HepG2 (cell line): ENCODE results near the gene FERMT2. TPM values are rescaled to one million over a fixed set of nuclear protein-coding genes. Genes with fewer than 3 reads are reported as not detected.

Source experiments
- AGO2 ChIP-seq: fragments of 200-400 bp; formaldehyde crosslinking; optimal IDR thresholded peaks from 2 replicates; pipeline ENCODE3; 2017; ENCODE audit warnings: mild to moderate bottlenecking, low read depth, low read length, moderate library complexity
- CENPT ChIP-seq: sonication (generic); formaldehyde crosslinking; IDR thresholded peaks from 2 replicates; pipeline ENCODE4 v1.8.0; 2022; ENCODE audit warnings: low read depth, mild to moderate bottlenecking, moderate library complexity, missing genetic modification reagents
- ETV6 ChIP-seq: sonication (generic); formaldehyde crosslinking; conservative IDR thresholded peaks from 2 replicates; pipeline ENCODE4 v1.4.0; 2020; ENCODE audit warnings: missing genetic modification reagents
- KLF15 ChIP-seq: sonication (generic); formaldehyde crosslinking; IDR thresholded peaks from 2 replicates; pipeline ENCODE4 v1.8.1; 2023; ENCODE audit warnings: borderline replicate concordance, mild to moderate bottlenecking, inconsistent platforms, missing genetic modification reagents, mixed read lengths
- MYPOP ChIP-seq: sonication (generic); formaldehyde crosslinking; IDR thresholded peaks from 2 replicates; pipeline ENCODE4 v1.8.1; 2023; ENCODE audit warnings: mild to moderate bottlenecking, moderate library complexity, missing genetic modification reagents
- NFE2 ChIP-seq: sonication (generic); formaldehyde crosslinking; IDR thresholded peaks from 2 replicates; pipeline ENCODE4 v1.4.0; 2020; ENCODE audit warnings: missing genetic modification reagents
- RORA ChIP-seq: sonication (generic); formaldehyde crosslinking; IDR thresholded peaks from 2 replicates; pipeline ENCODE4 v1.5.0; 2020; ENCODE audit warnings: mild to moderate bottlenecking, missing genetic modification reagents, moderate library complexity
- SMARCE1 ChIP-seq: fragments of 450-650 bp; IDR thresholded peaks from 2 replicates; pipeline ENCODE4 v1.6.1; 2017; ENCODE audit warnings: borderline replicate concordance
- SP2 ChIP-seq: sonication (generic); formaldehyde crosslinking; IDR thresholded peaks from 2 replicates; pipeline ENCODE4 v1.5.1; 2020; ENCODE audit warnings: mild to moderate bottlenecking, missing genetic modification reagents
- ZBTB2 ChIP-seq: sonication (generic); formaldehyde crosslinking; IDR thresholded peaks from 2 replicates; pipeline ENCODE4 v1.8.0; 2022; ENCODE audit warnings: low read depth, missing genetic modification reagents
- ZNF547 ChIP-seq: sonication (generic); formaldehyde crosslinking; IDR thresholded peaks from 2 replicates; pipeline ENCODE4 v1.5.1; 2020; ENCODE audit warnings: mild to moderate bottlenecking, missing genetic modification reagents
- ZNF792 ChIP-seq: IDR thresholded peaks from 2 replicates; pipeline ENCODE4 v1.6.1; 2016
- ZSCAN12 ChIP-seq: sonication (generic); formaldehyde crosslinking; IDR thresholded peaks from 2 replicates; pipeline ENCODE4 v1.9.0; 2021; ENCODE audit warnings: mild to moderate bottlenecking, missing genetic modification reagents
- polyA plus RNA-seq, 8 experiments: library from polyadenylated mRNA; depleted of rRNA in 3 of 8; stranded (reverse) in 7 of 8; unstranded in 1 of 8; fragments of >200 nt; fragmentation: Illumina TruSeq in 4 of 8; extraction: Trizol in 4 of 8; gene quantifications; 2 replicates each; pipeline versions ENCODE4 v1.2.1 to v1.2.3, GENCODE V29; 2011 to 2016; ENCODE audit warnings: low read depth in 4 of 8, missing spikeins in 1 of 8, mixed read lengths in 1 of 8; ENCODE audit not compliant: insufficient read depth in 1 of 8
- total RNA-seq, 5 experiments: library from RNA; depleted of rRNA; stranded (reverse); fragments of >200 nt; fragmentation: Illumina TruSeq; extraction: Trizol; gene quantifications; 2 replicates each; pipeline ENCODE4 v1.2.3, GENCODE V29; 2016; ENCODE audit warnings: low read depth in 1 of 5
- TF ChIP-seq, protein P1 (sequence below): sonication (generic); formaldehyde crosslinking; IDR thresholded peaks from 2 replicates; pipeline ENCODE4 v1.4.0; 2020; ENCODE audit warnings: missing genetic modification reagents
- TF ChIP-seq, protein P2 (sequence below): sonication (generic); formaldehyde crosslinking; conservative IDR thresholded peaks from 2 replicates; pipeline ENCODE4 v1.5.0; 2020; ENCODE audit warnings: missing genetic modification reagents
- TF ChIP-seq, protein P3 (sequence below): sonication (generic); formaldehyde crosslinking; IDR thresholded peaks from 2 replicates; pipeline ENCODE4 v1.5.1; 2020; ENCODE audit warnings: missing genetic modification reagents, mild to moderate bottlenecking, borderline replicate concordance
- TF ChIP-seq, protein P4 (sequence below): sonication (generic); formaldehyde crosslinking; IDR thresholded peaks from 2 replicates; pipeline ENCODE4 v1.5.1; 2020; ENCODE audit warnings: missing genetic modification reagents, mild to moderate bottlenecking, borderline replicate concordance

Gene FERMT2
- total and polyA plus RNA-seq, 2 of the 13 experiments (the other 11 are each of a cell fraction or from before 2014, with no cell fraction given): 36.2 to 60.4 TPM

DNA sequence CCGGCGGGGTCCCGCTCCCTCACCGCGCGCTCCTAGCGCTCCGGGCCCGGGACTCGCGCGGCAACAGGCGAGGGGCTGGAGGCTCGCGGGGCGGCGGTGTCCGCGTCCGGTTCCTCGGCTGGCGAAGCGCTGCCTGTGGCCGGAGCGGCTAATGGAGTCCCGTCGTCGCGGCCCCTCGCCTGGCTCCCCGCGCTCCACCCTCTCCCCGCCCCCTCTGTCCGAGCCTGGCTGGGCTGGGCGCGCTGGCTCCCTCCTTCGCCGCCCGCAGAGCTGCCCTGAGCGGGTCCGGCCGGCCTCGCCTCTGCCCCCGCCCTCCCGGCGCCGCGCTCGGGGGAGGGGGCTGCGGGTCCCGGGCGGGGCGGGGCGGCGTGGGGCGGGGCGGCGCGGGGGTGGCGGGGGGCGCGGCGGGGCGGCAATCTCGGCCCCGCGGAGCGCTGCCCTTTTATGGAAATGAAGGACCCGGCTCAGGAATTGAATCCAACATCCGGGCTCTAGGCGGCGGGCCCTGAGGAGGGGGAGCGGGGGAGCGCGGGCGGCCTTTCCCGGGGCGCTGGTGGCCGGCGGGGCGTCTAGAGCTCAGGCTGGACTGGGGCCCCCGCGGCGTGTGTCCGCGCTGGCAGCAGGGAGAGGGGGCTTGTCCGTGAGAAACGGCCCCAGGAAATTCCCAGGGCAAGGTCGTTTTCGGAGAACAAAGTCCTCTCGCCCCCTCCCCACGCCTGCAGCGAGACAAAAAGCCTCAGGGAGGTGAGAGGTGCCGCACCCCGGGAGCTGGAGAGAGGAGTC, at the start of gene FERMT2 (continued):
- no peak for TF ChIP-seq MYPOP (CRISPR knock-in tag)
- TF ChIP-seq ZNF547: peak; percentile 71; the same call in 1 of the 2 replicates
- no peak for TF ChIP-seq AGO2
- TF ChIP-seq SP2 (CRISPR knock-in tag): no peak
- no peak for TF ChIP-seq NFE2 (CRISPR knock-in tag)
- no peak for TF ChIP-seq RORA (CRISPR knock-in tag)
- TF ChIP-seq, protein P1, sequence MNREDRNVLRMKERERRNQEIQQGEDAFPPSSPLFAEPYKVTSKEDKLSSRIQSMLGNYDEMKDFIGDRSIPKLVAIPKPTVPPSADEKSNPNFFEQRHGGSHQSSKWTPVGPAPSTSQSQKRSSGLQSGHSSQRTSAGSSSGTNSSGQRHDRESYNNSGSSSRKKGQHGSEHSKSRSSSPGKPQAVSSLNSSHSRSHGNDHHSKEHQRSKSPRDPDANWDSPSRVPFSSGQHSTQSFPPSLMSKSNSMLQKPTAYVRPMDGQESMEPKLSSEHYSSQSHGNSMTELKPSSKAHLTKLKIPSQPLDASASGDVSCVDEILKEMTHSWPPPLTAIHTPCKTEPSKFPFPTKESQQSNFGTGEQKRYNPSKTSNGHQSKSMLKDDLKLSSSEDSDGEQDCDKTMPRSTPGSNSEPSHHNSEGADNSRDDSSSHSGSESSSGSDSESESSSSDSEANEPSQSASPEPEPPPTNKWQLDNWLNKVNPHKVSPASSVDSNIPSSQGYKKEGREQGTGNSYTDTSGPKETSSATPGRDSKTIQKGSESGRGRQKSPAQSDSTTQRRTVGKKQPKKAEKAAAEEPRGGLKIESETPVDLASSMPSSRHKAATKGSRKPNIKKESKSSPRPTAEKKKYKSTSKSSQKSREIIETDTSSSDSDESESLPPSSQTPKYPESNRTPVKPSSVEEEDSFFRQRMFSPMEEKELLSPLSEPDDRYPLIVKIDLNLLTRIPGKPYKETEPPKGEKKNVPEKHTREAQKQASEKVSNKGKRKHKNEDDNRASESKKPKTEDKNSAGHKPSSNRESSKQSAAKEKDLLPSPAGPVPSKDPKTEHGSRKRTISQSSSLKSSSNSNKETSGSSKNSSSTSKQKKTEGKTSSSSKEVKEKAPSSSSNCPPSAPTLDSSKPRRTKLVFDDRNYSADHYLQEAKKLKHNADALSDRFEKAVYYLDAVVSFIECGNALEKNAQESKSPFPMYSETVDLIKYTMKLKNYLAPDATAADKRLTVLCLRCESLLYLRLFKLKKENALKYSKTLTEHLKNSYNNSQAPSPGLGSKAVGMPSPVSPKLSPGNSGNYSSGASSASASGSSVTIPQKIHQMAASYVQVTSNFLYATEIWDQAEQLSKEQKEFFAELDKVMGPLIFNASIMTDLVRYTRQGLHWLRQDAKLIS (CRISPR knock-in tag): no peak
- TF ChIP-seq, protein P2, sequence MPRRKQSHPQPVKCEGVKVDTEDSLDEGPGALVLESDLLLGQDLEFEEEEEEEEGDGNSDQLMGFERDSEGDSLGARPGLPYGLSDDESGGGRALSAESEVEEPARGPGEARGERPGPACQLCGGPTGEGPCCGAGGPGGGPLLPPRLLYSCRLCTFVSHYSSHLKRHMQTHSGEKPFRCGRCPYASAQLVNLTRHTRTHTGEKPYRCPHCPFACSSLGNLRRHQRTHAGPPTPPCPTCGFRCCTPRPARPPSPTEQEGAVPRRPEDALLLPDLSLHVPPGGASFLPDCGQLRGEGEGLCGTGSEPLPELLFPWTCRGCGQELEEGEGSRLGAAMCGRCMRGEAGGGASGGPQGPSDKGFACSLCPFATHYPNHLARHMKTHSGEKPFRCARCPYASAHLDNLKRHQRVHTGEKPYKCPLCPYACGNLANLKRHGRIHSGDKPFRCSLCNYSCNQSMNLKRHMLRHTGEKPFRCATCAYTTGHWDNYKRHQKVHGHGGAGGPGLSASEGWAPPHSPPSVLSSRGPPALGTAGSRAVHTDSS (CRISPR knock-in tag): no peak
- TF ChIP-seq ZSCAN12: no peak
- no peak for TF ChIP-seq SMARCE1
- no peak for TF ChIP-seq ETV6 (CRISPR knock-in tag)
- TF ChIP-seq ZNF792: no peak
- TF ChIP-seq, protein P3, sequence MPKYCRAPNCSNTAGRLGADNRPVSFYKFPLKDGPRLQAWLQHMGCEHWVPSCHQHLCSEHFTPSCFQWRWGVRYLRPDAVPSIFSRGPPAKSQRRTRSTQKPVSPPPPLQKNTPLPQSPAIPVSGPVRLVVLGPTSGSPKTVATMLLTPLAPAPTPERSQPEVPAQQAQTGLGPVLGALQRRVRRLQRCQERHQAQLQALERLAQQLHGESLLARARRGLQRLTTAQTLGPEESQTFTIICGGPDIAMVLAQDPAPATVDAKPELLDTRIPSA: no peak
- TF ChIP-seq, protein P4, sequence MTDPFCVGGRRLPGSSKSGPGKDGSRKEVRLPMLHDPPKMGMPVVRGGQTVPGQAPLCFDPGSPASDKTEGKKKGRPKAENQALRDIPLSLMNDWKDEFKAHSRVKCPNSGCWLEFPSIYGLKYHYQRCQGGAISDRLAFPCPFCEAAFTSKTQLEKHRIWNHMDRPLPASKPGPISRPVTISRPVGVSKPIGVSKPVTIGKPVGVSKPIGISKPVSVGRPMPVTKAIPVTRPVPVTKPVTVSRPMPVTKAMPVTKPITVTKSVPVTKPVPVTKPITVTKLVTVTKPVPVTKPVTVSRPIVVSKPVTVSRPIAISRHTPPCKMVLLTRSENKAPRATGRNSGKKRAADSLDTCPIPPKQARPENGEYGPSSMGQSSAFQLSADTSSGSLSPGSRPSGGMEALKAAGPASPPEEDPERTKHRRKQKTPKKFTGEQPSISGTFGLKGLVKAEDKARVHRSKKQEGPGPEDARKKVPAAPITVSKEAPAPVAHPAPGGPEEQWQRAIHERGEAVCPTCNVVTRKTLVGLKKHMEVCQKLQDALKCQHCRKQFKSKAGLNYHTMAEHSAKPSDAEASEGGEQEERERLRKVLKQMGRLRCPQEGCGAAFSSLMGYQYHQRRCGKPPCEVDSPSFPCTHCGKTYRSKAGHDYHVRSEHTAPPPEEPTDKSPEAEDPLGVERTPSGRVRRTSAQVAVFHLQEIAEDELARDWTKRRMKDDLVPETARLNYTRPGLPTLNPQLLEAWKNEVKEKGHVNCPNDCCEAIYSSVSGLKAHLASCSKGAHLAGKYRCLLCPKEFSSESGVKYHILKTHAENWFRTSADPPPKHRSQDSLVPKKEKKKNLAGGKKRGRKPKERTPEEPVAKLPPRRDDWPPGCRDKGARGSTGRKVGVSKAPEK (CRISPR knock-in tag): no peak
- TF ChIP-seq CENPT (CRISPR knock-in tag): no peak
- TF ChIP-seq KLF15 (CRISPR knock-in tag): no peak; the same call in 1 of the 2 replicates
- TF ChIP-seq ZBTB2 (CRISPR knock-in tag): peak; percentile 95
